PFSK-1 (cell line): ENCODE data around the gene CDYL.

Experiments used
- FOXP2 ChIP-seq: optimal IDR thresholded peaks from 2 replicates; pipeline ENCODE3; 2011; ENCODE audit warnings: borderline replicate concordance, control low read depth, inconsistent platforms; ENCODE audit not compliant: insufficient read depth; ENCODE audit errors: extremely low read length, extremely low read depth
- POLR2AphosphoS5 ChIP-seq: IDR thresholded peaks from 2 replicates; pipeline ENCODE4 v1.6.1; 2012; ENCODE audit warnings: low read depth, mild to moderate bottlenecking, control low read depth, low read length, moderate library complexity
- TF ChIP-seq, protein P1 (sequence below), 2 experiments: IDR thresholded peaks; 2 replicates each; pipeline versions ENCODE4 v1.6.1 to v1.8.0; 2011 to 2012; ENCODE audit warnings: low read depth in 2 of 2, low read length in 2 of 2, control low read depth in 1 of 2, inconsistent platforms in 1 of 2, mild to moderate bottlenecking in 1 of 2, moderate library complexity in 1 of 2; ENCODE audit not compliant: insufficient read depth in 1 of 2

DNA sequence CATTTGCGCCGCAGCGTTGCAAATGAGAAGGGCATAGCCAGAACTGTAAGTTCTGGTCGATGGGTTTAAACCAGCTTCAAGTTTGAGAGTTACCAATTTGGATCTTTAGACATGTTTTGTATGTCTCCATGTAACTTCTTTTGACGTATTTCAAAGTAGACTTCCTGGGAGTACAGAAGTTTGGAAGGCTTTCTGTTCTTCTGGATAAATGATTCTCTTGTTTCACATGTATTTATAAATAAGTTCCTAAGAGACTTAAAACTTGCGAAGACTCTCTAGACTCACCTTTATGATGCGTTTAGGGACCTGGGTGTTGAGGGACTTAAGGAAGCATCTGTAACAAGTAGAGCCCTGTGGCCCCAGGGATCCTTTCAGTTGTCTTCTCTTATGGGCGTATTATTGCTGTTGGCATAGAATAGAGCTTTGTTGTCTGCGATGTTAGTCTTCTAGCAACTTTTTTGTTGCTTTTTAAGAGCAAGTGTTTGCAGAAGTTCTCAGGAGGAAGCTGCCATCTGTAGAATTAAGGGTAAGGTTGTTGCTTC is 1.3 kb downstream of the CDYL start:
- TF ChIP-seq POLR2AphosphoS5 (no peak), FOXP2 (no peak)
- TF ChIP-seq, protein P1, sequence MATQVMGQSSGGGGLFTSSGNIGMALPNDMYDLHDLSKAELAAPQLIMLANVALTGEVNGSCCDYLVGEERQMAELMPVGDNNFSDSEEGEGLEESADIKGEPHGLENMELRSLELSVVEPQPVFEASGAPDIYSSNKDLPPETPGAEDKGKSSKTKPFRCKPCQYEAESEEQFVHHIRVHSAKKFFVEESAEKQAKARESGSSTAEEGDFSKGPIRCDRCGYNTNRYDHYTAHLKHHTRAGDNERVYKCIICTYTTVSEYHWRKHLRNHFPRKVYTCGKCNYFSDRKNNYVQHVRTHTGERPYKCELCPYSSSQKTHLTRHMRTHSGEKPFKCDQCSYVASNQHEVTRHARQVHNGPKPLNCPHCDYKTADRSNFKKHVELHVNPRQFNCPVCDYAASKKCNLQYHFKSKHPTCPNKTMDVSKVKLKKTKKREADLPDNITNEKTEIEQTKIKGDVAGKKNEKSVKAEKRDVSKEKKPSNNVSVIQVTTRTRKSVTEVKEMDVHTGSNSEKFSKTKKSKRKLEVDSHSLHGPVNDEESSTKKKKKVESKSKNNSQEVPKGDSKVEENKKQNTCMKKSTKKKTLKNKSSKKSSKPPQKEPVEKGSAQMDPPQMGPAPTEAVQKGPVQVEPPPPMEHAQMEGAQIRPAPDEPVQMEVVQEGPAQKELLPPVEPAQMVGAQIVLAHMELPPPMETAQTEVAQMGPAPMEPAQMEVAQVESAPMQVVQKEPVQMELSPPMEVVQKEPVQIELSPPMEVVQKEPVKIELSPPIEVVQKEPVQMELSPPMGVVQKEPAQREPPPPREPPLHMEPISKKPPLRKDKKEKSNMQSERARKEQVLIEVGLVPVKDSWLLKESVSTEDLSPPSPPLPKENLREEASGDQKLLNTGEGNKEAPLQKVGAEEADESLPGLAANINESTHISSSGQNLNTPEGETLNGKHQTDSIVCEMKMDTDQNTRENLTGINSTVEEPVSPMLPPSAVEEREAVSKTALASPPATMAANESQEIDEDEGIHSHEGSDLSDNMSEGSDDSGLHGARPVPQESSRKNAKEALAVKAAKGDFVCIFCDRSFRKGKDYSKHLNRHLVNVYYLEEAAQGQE (IDR thresholded peaks at IDR 0.05; ENCODE audit: insufficient read depth in 1 of 2, low read depth in 2 of 2, low read length in 2 of 2): no peak
